Measurements from ENCODE around the gene MAGI2. TPM values are rescaled to one million over a fixed set of nuclear protein-coding genes. Genes with fewer than 3 reads are reported as not detected.

MAGI2 gene
- total and polyA plus RNA-seq, 2 donors (not counting 3 experiments of a cell fraction or from before 2014, with no cell fraction given), result 0.28 to 6.0 TPM

GRCh38 chr7:78895393-78895792 lies 558.1 kb downstream of the MAGI2 start:
- dilution Hi-C loops (cut with MboI; ENCODE audit: extremely low pct_ligation_motif_present, low sequenced_read_pairs), result no loop called here
- H3K9me1 ChIP-seq (replicated peaks; ENCODE audit: control insufficient read depth, extremely low read depth, insufficient read depth, low read length), result no peaks in the 10 kb centered on the region
- H3K4me1 ChIP-seq (ENCODE audit: control insufficient read depth, extremely low read depth, insufficient read depth, low read length), result no peaks in the 10 kb centered on the region
- no peaks in the 10 kb centered on the region for H3K9me3 ChIP-seq (replicated peaks; ENCODE audit: control insufficient read depth, insufficient read depth, low read length)
- POLR2A ChIA-PET, result no interaction called here
- H3K27ac ChIP-seq (ENCODE audit: insufficient read depth, low read depth, low read length), result no peak overlapping the region
- BruUV-seq (replicated peaks), result no TSS peak
- no peak for FAIRE-seq
- H2AFZ ChIP-seq (ENCODE audit: low read depth, low read length), result no peak overlapping the region
- H3K36me3 ChIP-seq (ENCODE audit: control insufficient read depth in 2 of 2, extremely low read depth in 1 of 2, insufficient read depth in 2 of 2, low read length in 2 of 2), result no peaks in the 10 kb centered on the region
- no peaks in the 10 kb centered on the region for H3K79me2 ChIP-seq (ENCODE audit: control insufficient read depth, insufficient read depth, low read length)
- no peak overlapping the region for H3K4me2 ChIP-seq (ENCODE audit: insufficient read depth, low read length)
- H3K4me3 ChIP-seq (replicated peaks in 1 of 3; ENCODE audit: insufficient read depth in 1 of 3, low read depth in 1 of 3, low read length in 3 of 3), result no peak overlapping the region
- H3K9ac ChIP-seq (replicated peaks; ENCODE audit: extremely low read depth, insufficient read depth, low read length), result no peak overlapping the region
- no peaks in the 10 kb centered on the region for H3K27me3 ChIP-seq (ENCODE audit: control insufficient read depth in 2 of 2, insufficient read depth in 2 of 2, low read length in 2 of 2)
- CTCF ChIA-PET, result no interaction called here
- intact Hi-C loops (cut with micrococcal nuclease), result no loop called here
- no peak for TF ChIP-seq MYC (IDR thresholded peaks at IDR 0.05; ENCODE audit: low read depth, low read length)
- TF ChIP-seq POLR2AphosphoS5 (IDR thresholded peaks at IDR 0.05; ENCODE audit: insufficient read depth, low read depth, low read length), result no peak
- no peak for TF ChIP-seq EZH2 (IDR thresholded peaks at IDR 0.05; ENCODE audit: borderline replicate concordance, low read depth, low read length, severe bottlenecking)
- TF ChIP-seq FOS (IDR thresholded peaks at IDR 0.05; ENCODE audit: borderline replicate concordance, insufficient read depth, low read length), result no peak
- TF ChIP-seq GATA2 (IDR thresholded peaks at IDR 0.05; ENCODE audit: insufficient read depth, insufficient read length, low read depth, low read length), result no peak
- no peak for TF ChIP-seq MAX (IDR thresholded peaks at IDR 0.05; ENCODE audit: insufficient read depth, insufficient read length)
- no peak for TF ChIP-seq JUN (IDR thresholded peaks at IDR 0.05; ENCODE audit: borderline replicate concordance, insufficient read depth, insufficient read length, low read depth)
- no peak for TF ChIP-seq POLR2A (IDR thresholded peaks at IDR 0.05; ENCODE audit: low read depth, low read length)
- TF ChIP-seq CTCF (IDR thresholded peaks at IDR 0.05; ENCODE audit: extremely low read depth in 1 of 2, insufficient read depth in 1 of 2, low read depth in 1 of 2, low read length in 2 of 2), result no peak
- no peak for DNase-seq (ENCODE audit: low read depth, low spot score)
- H4K20me1 ChIP-seq (replicated peaks; ENCODE audit: control insufficient read depth, extremely low read depth, insufficient read depth, low read length), result no peaks in the 10 kb centered on the region
